HEK293 (cell line): ENCODE measurements around the gene ISG20L2.

Experiments used
- EGR2 ChIP-seq: fragments of 450-650 bp; formaldehyde crosslinking; IDR thresholded peaks from 2 replicates; pipeline ENCODE4 v1.5.1; 2016; ENCODE audit warnings: low read depth, missing biosample characterization, missing genetic modification characterization
- GLI4 ChIP-seq: fragments of 450-650 bp; formaldehyde crosslinking; IDR thresholded peaks from 2 replicates; pipeline ENCODE4 v1.5.1; 2016; ENCODE audit warnings: missing biosample characterization, missing genetic modification characterization
- GLIS2 ChIP-seq: fragments of 450-650 bp; formaldehyde crosslinking; IDR thresholded peaks from 2 replicates; pipeline ENCODE4 v1.5.1; 2016; ENCODE audit warnings: missing biosample characterization, missing genetic modification characterization
- KLF10 ChIP-seq: fragments of 450-650 bp; IDR thresholded peaks from 2 replicates; pipeline ENCODE4 v1.5.1; 2018; ENCODE audit warnings: missing biosample characterization, mild to moderate bottlenecking, missing genetic modification characterization
- KLF8 ChIP-seq: fragments of 450-650 bp; formaldehyde crosslinking; IDR thresholded peaks from 2 replicates; pipeline ENCODE4 v1.5.1; 2016; ENCODE audit warnings: missing biosample characterization, missing genetic modification characterization
- KLF9 ChIP-seq: fragments of 450-650 bp; formaldehyde crosslinking; IDR thresholded peaks from 2 replicates; pipeline ENCODE4 v1.5.1; 2016; ENCODE audit warnings: missing biosample characterization, missing genetic modification characterization, low read depth
- MZF1 ChIP-seq: fragments of 450-650 bp; formaldehyde crosslinking; IDR thresholded peaks from 2 replicates; pipeline ENCODE4 v1.5.1; 2017; ENCODE audit warnings: missing biosample characterization, missing genetic modification characterization, borderline replicate concordance
- SETDB1 ChIP-seq: IDR thresholded peaks from one replicate; pipeline ENCODE4 v1.6.1; 2017; ENCODE audit warnings: mild to moderate bottlenecking, low read length, moderate library complexity, mixed read lengths; ENCODE audit not compliant: insufficient read length
- SP2 ChIP-seq: fragments of 450-650 bp; formaldehyde crosslinking; IDR thresholded peaks from 2 replicates; pipeline ENCODE4 v1.5.1; 2016; ENCODE audit warnings: missing biosample characterization, missing genetic modification characterization
- ZBTB20 ChIP-seq: fragments of 450-650 bp; formaldehyde crosslinking; IDR thresholded peaks from 2 replicates; pipeline ENCODE4 v1.5.1; 2016; ENCODE audit warnings: missing biosample characterization, missing genetic modification characterization
- ZFP3 ChIP-seq: fragments of 450-650 bp; formaldehyde crosslinking; IDR thresholded peaks from 2 replicates; pipeline ENCODE4 v1.5.1; 2016; ENCODE audit warnings: low read depth, missing biosample characterization, missing genetic modification characterization
- ZFP37 ChIP-seq: fragments of 450-650 bp; formaldehyde crosslinking; IDR thresholded peaks from 2 replicates; pipeline ENCODE4 v1.5.1; 2016; ENCODE audit warnings: missing biosample characterization, missing genetic modification characterization
- ZNF16 ChIP-seq: fragments of 450-650 bp; formaldehyde crosslinking; IDR thresholded peaks from 2 replicates; pipeline ENCODE4 v1.5.1; 2016; ENCODE audit warnings: low read depth, missing biosample characterization, missing genetic modification characterization
- ZNF324 ChIP-seq: fragments of 450-650 bp; formaldehyde crosslinking; IDR thresholded peaks from 2 replicates; pipeline ENCODE4 v1.5.1; 2016; ENCODE audit warnings: missing biosample characterization, missing genetic modification characterization
- ZNF354C ChIP-seq: fragments of 450-650 bp; formaldehyde crosslinking; IDR thresholded peaks from 2 replicates; pipeline ENCODE4 v1.5.1; 2016; ENCODE audit warnings: missing biosample characterization, missing genetic modification characterization, low read depth, borderline replicate concordance
- ZNF391 ChIP-seq: fragments of 450-650 bp; formaldehyde crosslinking; IDR thresholded peaks from 2 replicates; pipeline ENCODE4 v1.5.1; 2016; ENCODE audit warnings: low read depth, missing biosample characterization, missing genetic modification characterization, borderline replicate concordance
- ZNF501 ChIP-seq: fragments of 450-650 bp; formaldehyde crosslinking; IDR thresholded peaks from 2 replicates; pipeline ENCODE4 v1.5.1; 2016; ENCODE audit warnings: missing biosample characterization, missing genetic modification characterization
- ZNF555 ChIP-seq: fragments of 450-650 bp; formaldehyde crosslinking; conservative IDR thresholded peaks from 2 replicates; pipeline ENCODE4 v1.5.1; 2017; ENCODE audit warnings: missing biosample characterization, mild to moderate bottlenecking, missing genetic modification characterization, inconsistent platforms
- ZNF561 ChIP-seq: fragments of 450-650 bp; IDR thresholded peaks from 2 replicates; pipeline ENCODE4 v1.5.1; 2018; ENCODE audit warnings: missing biosample characterization, missing genetic modification characterization, borderline replicate concordance
- ZNF610 ChIP-seq: fragments of 450-650 bp; formaldehyde crosslinking; IDR thresholded peaks from 2 replicates; pipeline ENCODE4 v1.5.1; 2016; ENCODE audit warnings: missing biosample characterization, missing genetic modification characterization, borderline replicate concordance
- ZNF623 ChIP-seq: fragments of 450-650 bp; formaldehyde crosslinking; IDR thresholded peaks from 2 replicates; pipeline ENCODE4 v1.5.1; 2016; ENCODE audit warnings: missing biosample characterization, missing genetic modification characterization
- ZNF677 ChIP-seq: fragments of 450-650 bp; IDR thresholded peaks from 2 replicates; pipeline ENCODE4 v1.5.0; 2018; ENCODE audit warnings: missing biosample characterization, mild to moderate bottlenecking, missing genetic modification characterization, moderate library complexity
- TF ChIP-seq, protein P1 (sequence below): fragments of 450-650 bp; formaldehyde crosslinking; IDR thresholded peaks from 2 replicates; pipeline ENCODE4 v1.5.1; 2016; ENCODE audit warnings: missing biosample characterization, missing genetic modification characterization
- TF ChIP-seq, protein P2 (sequence below): fragments of 450-650 bp; formaldehyde crosslinking; IDR thresholded peaks from 2 replicates; pipeline ENCODE4 v1.5.1; 2016; ENCODE audit warnings: missing biosample characterization, missing genetic modification characterization
- TF ChIP-seq, protein P3 (sequence below): fragments of 450-650 bp; formaldehyde crosslinking; IDR thresholded peaks from 2 replicates; pipeline ENCODE4 v1.5.1; 2016; ENCODE audit warnings: missing biosample characterization, missing genetic modification characterization, borderline replicate concordance
- TF ChIP-seq, protein P4 (sequence below): fragments of 450-650 bp; formaldehyde crosslinking; IDR thresholded peaks from 2 replicates; pipeline ENCODE4 v1.5.1; 2017; ENCODE audit warnings: missing biosample characterization, missing genetic modification characterization
- TF ChIP-seq, protein P5 (sequence below): fragments of 450-650 bp; formaldehyde crosslinking; IDR thresholded peaks from 2 replicates; pipeline ENCODE4 v1.5.1; 2016; ENCODE audit warnings: missing biosample characterization, missing genetic modification characterization
- TF ChIP-seq, protein P6 (sequence below): fragments of 450-650 bp; formaldehyde crosslinking; IDR thresholded peaks from 2 replicates; pipeline ENCODE4 v1.5.1; 2016; ENCODE audit warnings: missing biosample characterization, missing genetic modification characterization
- TF ChIP-seq, protein P7 (sequence below): fragments of 450-650 bp; formaldehyde crosslinking; IDR thresholded peaks from 2 replicates; pipeline ENCODE4 v1.5.1; 2016; ENCODE audit warnings: missing biosample characterization, missing genetic modification characterization

ISG20L2 gene

DNA sequence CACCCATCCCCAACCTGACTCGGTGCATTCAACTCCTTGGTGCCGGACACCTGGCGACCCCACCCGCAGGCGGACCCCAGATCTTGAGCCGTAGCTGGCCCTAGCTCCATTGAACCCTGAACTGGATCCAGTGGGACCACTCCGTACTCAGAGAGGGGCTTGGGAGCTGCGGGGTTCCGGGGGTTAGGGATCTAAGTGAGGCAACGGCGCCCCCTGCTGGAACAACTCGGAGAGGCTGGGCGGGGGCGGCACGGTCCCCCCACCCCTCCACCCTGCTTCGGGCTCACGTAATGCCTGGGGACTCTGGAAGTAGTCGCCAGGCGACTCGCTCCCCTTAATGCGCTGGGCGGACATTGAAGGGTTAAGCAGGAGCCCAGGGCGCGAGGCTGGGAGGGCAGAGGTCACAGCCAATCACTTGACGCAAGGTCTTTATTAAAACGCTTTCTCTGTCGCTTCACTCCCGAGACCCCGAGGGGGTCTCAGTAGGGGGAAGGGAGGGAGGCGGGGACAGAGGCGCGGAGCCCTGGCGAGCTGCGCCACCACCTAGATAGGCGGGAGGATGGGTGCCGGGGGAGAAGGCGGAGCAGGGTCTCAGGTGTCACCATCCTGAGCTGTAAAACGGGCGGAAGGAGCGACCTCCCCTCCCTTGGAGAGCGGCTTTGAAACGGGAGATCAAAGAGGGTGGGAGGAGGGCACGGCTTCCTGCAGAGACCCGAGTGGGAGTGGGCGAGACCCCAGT is 22.5 kb downstream of the ISG20L2 start (continued):
- TF ChIP-seq, protein P1, sequence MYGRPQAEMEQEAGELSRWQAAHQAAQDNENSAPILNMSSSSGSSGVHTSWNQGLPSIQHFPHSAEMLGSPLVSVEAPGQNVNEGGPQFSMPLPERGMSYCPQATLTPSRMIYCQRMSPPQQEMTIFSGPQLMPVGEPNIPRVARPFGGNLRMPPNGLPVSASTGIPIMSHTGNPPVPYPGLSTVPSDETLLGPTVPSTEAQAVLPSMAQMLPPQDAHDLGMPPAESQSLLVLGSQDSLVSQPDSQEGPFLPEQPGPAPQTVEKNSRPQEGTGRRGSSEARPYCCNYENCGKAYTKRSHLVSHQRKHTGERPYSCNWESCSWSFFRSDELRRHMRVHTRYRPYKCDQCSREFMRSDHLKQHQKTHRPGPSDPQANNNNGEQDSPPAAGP = peak; percentile 71
- TF ChIP-seq ZNF324 (tag by site-specific recombination) (peak; percentile 73), ZNF555 (tag by site-specific recombination) (no peak), SETDB1 (no peak), GLI4 (tag by site-specific recombination) (peak; percentile 36; the same call in 1 of the 2 replicates), GLIS2 (tag by site-specific recombination) (peak; percentile 90), MZF1 (peak; percentile 90), ZNF354C (no peak), ZNF610 (tag by site-specific recombination) (peak; percentile 89; the same call in 1 of the 2 replicates), ZNF561 (tag by site-specific recombination) (0 out of 2 replicates have a peak, but pooled peaks have one; percentile 55), ZFP37 (tag by site-specific recombination) (peak; percentile 44; the same call in 1 of the 2 replicates), ZNF16 (tag by site-specific recombination) (no peak), ZNF501 (tag by site-specific recombination) (peak; percentile 85), ZNF623 (tag by site-specific recombination) (no peak), KLF8 (peak; percentile 98), ZNF391 (tag by site-specific recombination) (peak; percentile 68; the same call in 1 of the 2 replicates), EGR2 (tag by site-specific recombination) (peak; percentile 92), KLF10 (tag by site-specific recombination) (peak; percentile 61; the same call in 1 of the 2 replicates), KLF9 (peak; percentile 57), ZFP3 (tag by site-specific recombination) (no peak), SP2 (tag by site-specific recombination) (peak; percentile 77), ZNF677 (tag by site-specific recombination) (no peak), ZBTB20 (tag by site-specific recombination) (peak; percentile 19; the same call in 1 of the 2 replicates)
- TF ChIP-seq, protein P2, sequence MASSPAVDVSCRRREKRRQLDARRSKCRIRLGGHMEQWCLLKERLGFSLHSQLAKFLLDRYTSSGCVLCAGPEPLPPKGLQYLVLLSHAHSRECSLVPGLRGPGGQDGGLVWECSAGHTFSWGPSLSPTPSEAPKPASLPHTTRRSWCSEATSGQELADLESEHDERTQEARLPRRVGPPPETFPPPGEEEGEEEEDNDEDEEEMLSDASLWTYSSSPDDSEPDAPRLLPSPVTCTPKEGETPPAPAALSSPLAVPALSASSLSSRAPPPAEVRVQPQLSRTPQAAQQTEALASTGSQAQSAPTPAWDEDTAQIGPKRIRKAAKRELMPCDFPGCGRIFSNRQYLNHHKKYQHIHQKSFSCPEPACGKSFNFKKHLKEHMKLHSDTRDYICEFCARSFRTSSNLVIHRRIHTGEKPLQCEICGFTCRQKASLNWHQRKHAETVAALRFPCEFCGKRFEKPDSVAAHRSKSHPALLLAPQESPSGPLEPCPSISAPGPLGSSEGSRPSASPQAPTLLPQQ = peak; percentile 76
- TF ChIP-seq, protein P3, sequence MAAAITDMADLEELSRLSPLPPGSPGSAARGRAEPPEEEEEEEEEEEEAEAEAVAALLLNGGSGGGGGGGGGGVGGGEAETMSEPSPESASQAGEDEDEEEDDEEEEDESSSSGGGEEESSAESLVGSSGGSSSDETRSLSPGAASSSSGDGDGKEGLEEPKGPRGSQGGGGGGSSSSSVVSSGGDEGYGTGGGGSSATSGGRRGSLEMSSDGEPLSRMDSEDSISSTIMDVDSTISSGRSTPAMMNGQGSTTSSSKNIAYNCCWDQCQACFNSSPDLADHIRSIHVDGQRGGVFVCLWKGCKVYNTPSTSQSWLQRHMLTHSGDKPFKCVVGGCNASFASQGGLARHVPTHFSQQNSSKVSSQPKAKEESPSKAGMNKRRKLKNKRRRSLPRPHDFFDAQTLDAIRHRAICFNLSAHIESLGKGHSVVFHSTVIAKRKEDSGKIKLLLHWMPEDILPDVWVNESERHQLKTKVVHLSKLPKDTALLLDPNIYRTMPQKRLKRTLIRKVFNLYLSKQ (tag by site-specific recombination) = no peak
- TF ChIP-seq, protein P4, sequence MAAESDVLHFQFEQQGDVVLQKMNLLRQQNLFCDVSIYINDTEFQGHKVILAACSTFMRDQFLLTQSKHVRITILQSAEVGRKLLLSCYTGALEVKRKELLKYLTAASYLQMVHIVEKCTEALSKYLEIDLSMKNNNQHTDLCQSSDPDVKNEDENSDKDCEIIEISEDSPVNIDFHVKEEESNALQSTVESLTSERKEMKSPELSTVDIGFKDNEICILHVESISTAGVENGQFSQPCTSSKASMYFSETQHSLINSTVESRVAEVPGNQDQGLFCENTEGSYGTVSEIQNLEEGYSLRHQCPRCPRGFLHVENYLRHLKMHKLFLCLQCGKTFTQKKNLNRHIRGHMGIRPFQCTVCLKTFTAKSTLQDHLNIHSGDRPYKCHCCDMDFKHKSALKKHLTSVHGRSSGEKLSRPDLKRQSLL = 0 out of 2 replicates have a peak, but pooled peaks have one; percentile 11
- TF ChIP-seq, protein P5, sequence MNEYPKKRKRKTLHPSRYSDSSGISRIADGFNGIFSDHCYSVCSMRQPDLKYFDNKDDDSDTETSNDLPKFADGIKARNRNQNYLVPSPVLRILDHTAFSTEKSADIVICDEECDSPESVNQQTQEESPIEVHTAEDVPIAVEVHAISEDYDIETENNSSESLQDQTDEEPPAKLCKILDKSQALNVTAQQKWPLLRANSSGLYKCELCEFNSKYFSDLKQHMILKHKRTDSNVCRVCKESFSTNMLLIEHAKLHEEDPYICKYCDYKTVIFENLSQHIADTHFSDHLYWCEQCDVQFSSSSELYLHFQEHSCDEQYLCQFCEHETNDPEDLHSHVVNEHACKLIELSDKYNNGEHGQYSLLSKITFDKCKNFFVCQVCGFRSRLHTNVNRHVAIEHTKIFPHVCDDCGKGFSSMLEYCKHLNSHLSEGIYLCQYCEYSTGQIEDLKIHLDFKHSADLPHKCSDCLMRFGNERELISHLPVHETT (tag by site-specific recombination) = peak; percentile 82
- TF ChIP-seq, protein P6, sequence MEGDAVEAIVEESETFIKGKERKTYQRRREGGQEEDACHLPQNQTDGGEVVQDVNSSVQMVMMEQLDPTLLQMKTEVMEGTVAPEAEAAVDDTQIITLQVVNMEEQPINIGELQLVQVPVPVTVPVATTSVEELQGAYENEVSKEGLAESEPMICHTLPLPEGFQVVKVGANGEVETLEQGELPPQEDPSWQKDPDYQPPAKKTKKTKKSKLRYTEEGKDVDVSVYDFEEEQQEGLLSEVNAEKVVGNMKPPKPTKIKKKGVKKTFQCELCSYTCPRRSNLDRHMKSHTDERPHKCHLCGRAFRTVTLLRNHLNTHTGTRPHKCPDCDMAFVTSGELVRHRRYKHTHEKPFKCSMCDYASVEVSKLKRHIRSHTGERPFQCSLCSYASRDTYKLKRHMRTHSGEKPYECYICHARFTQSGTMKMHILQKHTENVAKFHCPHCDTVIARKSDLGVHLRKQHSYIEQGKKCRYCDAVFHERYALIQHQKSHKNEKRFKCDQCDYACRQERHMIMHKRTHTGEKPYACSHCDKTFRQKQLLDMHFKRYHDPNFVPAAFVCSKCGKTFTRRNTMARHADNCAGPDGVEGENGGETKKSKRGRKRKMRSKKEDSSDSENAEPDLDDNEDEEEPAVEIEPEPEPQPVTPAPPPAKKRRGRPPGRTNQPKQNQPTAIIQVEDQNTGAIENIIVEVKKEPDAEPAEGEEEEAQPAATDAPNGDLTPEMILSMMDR (tag by site-specific recombination) = peak; percentile 92
- TF ChIP-seq, protein P7, sequence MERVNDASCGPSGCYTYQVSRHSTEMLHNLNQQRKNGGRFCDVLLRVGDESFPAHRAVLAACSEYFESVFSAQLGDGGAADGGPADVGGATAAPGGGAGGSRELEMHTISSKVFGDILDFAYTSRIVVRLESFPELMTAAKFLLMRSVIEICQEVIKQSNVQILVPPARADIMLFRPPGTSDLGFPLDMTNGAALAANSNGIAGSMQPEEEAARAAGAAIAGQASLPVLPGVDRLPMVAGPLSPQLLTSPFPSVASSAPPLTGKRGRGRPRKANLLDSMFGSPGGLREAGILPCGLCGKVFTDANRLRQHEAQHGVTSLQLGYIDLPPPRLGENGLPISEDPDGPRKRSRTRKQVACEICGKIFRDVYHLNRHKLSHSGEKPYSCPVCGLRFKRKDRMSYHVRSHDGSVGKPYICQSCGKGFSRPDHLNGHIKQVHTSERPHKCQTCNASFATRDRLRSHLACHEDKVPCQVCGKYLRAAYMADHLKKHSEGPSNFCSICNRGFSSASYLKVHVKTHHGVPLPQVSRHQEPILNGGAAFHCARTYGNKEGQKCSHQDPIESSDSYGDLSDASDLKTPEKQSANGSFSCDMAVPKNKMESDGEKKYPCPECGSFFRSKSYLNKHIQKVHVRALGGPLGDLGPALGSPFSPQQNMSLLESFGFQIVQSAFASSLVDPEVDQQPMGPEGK (tag by site-specific recombination) = peak; percentile 100
